ENCODE data around the gene MYO7A.

MYO7A gene

DNA sequence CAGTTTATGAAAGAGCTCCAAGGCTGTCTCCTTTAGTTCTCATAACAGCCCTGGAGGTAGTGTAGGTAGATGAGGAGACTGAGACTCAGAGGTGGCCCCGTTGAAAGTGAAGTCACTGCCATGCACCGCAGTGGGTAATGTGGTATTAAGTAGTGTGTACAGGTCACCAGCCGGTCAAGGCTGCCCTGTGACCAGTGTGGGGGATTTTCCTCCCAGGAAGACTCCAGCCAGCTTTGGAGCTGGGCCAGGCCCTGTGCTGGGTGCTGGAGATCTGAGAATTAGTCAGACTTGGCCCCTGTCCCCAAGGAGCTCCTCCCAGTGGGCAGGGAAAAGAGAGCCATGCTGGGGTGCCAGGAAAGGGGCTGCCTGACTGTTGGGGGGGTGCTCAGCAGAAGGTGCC, 20.1 kb upstream of the MYO7A start:
- no peaks in the 10 kb centered on the region for H3K79me2 ChIP-seq (ENCODE audit: insufficient read depth, low read length)
- no peak overlapping the region for H2AFZ ChIP-seq (ENCODE audit: low read length)
- no peak overlapping the region for H3K9ac ChIP-seq (ENCODE audit: low read length)
- H3K9me3 ChIP-seq (ENCODE audit: low read length) = no peaks in the 10 kb centered on the region
- no peak overlapping the region for H3K27ac ChIP-seq (ENCODE audit: low read depth, low read length, poor library complexity, severe bottlenecking)
- H3K36me3 ChIP-seq (ENCODE audit: insufficient read depth, low read length) = no peaks in the 10 kb centered on the region
- no peaks in the 10 kb centered on the region for H3F3A ChIP-seq (ENCODE audit: insufficient read depth, low read length)
- no peak overlapping the region for H3K4me2 ChIP-seq (ENCODE audit: low read length)
- 0 out of 2 replicates have a peak, but pooled peaks cover 3% of the 10 kb centered on the region for H3K27me3 ChIP-seq (ENCODE audit: insufficient read depth, low read length)
- TF ChIP-seq, protein P1, sequence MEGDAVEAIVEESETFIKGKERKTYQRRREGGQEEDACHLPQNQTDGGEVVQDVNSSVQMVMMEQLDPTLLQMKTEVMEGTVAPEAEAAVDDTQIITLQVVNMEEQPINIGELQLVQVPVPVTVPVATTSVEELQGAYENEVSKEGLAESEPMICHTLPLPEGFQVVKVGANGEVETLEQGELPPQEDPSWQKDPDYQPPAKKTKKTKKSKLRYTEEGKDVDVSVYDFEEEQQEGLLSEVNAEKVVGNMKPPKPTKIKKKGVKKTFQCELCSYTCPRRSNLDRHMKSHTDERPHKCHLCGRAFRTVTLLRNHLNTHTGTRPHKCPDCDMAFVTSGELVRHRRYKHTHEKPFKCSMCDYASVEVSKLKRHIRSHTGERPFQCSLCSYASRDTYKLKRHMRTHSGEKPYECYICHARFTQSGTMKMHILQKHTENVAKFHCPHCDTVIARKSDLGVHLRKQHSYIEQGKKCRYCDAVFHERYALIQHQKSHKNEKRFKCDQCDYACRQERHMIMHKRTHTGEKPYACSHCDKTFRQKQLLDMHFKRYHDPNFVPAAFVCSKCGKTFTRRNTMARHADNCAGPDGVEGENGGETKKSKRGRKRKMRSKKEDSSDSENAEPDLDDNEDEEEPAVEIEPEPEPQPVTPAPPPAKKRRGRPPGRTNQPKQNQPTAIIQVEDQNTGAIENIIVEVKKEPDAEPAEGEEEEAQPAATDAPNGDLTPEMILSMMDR (IDR thresholded peaks at IDR 0.05; ENCODE audit: low read length) = no peak
- no peak for TF ChIP-seq EZH2 (IDR thresholded peaks at IDR 0.05; ENCODE audit: borderline replicate concordance, low read length)
- H3K4me1 ChIP-seq (ENCODE audit: insufficient read depth, low read length, severe bottlenecking) = no peaks in the 10 kb centered on the region
- H4K20me1 ChIP-seq (ENCODE audit: insufficient read depth, low read length) = no peaks in the 10 kb centered on the region
- no peaks in the 10 kb centered on the region for H3K9me2 ChIP-seq (ENCODE audit: low read depth, low read length)
- H3K4me3 ChIP-seq (ENCODE audit: low read depth, low read length, poor library complexity, severe bottlenecking) = no peak overlapping the region

DNA sequence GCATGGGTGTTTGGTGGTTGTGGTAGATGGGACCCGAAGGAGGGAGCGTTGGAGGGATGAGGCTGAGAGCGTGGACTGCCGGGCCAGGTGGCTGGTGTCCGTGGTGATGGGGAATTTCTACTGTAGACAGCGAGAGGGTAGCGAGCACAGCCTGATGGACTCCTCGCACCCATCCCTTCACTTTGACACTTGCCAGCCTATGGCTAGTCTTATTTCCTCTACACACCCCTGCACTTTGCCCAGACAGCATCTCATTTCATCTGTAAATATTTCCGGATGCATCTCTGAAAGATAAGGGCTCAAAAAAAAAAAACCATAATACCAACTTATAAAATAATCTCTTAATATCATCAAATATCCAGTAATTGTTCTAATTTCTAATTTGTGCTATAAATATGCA, 19.6 kb upstream of the MYO7A start:
- Histone ChIP-seq H3K4me2 (ENCODE audit: low read length) (no peak overlapping the region), H3K4me1 (ENCODE audit: insufficient read depth, low read length, severe bottlenecking) (no peaks in the 10 kb centered on the region), H3K27me3 (ENCODE audit: insufficient read depth, low read length) (0 out of 2 replicates have a peak, but pooled peaks cover 3% of the 10 kb centered on the region), H3K79me2 (ENCODE audit: insufficient read depth, low read length) (no peaks in the 10 kb centered on the region), H3K9ac (ENCODE audit: low read length) (no peak overlapping the region), H3K36me3 (ENCODE audit: insufficient read depth, low read length) (no peaks in the 10 kb centered on the region), H3K9me2 (ENCODE audit: low read depth, low read length) (no peaks in the 10 kb centered on the region), H2AFZ (ENCODE audit: low read length) (no peak overlapping the region), H4K20me1 (ENCODE audit: insufficient read depth, low read length) (no peaks in the 10 kb centered on the region), H3K27ac (ENCODE audit: low read depth, low read length, poor library complexity, severe bottlenecking) (no peak overlapping the region), H3F3A (ENCODE audit: insufficient read depth, low read length) (no peaks in the 10 kb centered on the region), H3K9me3 (ENCODE audit: low read length) (no peaks in the 10 kb centered on the region), H3K4me3 (ENCODE audit: low read depth, low read length, poor library complexity, severe bottlenecking) (no peak overlapping the region)
- TF ChIP-seq, protein P1 (IDR thresholded peaks at IDR 0.05; ENCODE audit: low read length) = no peak
- no peak for TF ChIP-seq EZH2 (IDR thresholded peaks at IDR 0.05; ENCODE audit: borderline replicate concordance, low read length)

DNA sequence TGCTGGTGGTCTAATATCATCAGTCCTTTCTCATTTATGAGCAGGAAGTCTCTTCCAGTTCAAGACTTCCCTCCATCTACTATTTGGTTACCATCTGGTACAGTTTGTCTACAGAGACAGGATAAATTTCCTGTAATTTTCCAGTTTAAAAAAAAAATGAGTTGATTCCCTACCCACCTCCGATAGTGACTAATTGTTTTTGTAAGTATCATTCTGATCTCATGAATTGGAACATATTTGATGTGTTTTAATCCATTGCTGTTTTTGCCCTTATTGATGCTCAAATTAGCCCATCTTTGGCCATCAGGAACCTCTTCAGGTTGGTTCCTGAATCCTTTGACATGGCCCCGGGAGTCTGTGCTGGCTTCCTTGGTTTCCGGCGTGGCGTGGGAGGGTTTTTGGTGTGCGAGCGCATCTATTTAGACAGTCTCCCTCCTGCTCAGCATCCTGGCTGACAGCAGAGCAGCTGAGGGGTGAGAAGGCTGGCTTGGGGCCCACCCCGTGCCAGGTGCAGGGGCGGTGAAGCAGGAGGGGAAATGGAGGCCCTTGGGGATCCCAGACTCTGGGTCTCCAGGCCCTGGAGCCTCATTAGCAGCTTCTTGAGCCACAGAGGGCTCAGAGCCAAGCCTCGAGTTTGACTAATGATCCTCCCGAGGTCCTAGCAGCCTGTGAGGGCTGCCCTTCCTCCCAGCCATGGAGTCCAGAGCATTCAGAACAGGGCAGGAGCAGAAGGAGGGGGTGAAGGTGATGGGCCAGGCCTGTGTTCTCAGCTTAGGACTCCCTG, 18.6 kb upstream of the MYO7A start:
- H3K27me3 ChIP-seq (ENCODE audit: insufficient read depth, low read length) = 0 out of 2 replicates have a peak, but pooled peaks cover 3% of the 10 kb centered on the region
- no peak overlapping the region for H3K9ac ChIP-seq (ENCODE audit: low read length)
- no peaks in the 10 kb centered on the region for H3F3A ChIP-seq (ENCODE audit: insufficient read depth, low read length)
- H3K4me2 ChIP-seq (ENCODE audit: low read length) = no peak overlapping the region
- H4K20me1 ChIP-seq (ENCODE audit: insufficient read depth, low read length) = no peaks in the 10 kb centered on the region
- H3K27ac ChIP-seq (ENCODE audit: low read depth, low read length, poor library complexity, severe bottlenecking) = no peak overlapping the region
- no peaks in the 10 kb centered on the region for H3K79me2 ChIP-seq (ENCODE audit: insufficient read depth, low read length)
- TF ChIP-seq, protein P1 (IDR thresholded peaks at IDR 0.05; ENCODE audit: low read length) = no peak
- no peak for TF ChIP-seq EZH2 (IDR thresholded peaks at IDR 0.05; ENCODE audit: borderline replicate concordance, low read length)
- H3K4me1 ChIP-seq (ENCODE audit: insufficient read depth, low read length, severe bottlenecking) = no peaks in the 10 kb centered on the region
- no peak overlapping the region for H3K4me3 ChIP-seq (ENCODE audit: low read depth, low read length, poor library complexity, severe bottlenecking)
- H3K9me2 ChIP-seq (ENCODE audit: low read depth, low read length) = no peaks in the 10 kb centered on the region
- H3K36me3 ChIP-seq (ENCODE audit: insufficient read depth, low read length) = no peaks in the 10 kb centered on the region
- no peak overlapping the region for H2AFZ ChIP-seq (ENCODE audit: low read length)
- no peaks in the 10 kb centered on the region for H3K9me3 ChIP-seq (ENCODE audit: low read length)

Data from OCI-LY1 (cell line).